ENCODE measurements around the gene NKAIN4.

NKAIN4 gene

GRCh38 chr20:63279931-63280330, 25.7 kb upstream of the NKAIN4 start:
- TF ChIP-seq TAF1 (IDR thresholded peaks at IDR 0.05; ENCODE audit: low read depth) (no peak), TCF12 (IDR thresholded peaks at IDR 0.05; ENCODE audit: low read depth) (no peak), MAX (IDR thresholded peaks at IDR 0.05) (no peak), REST (IDR thresholded peaks at IDR 0.05; ENCODE audit: low read depth) (no peak), USF1 (IDR thresholded peaks at IDR 0.05) (no peak), CREB1 (IDR thresholded peaks at IDR 0.05; ENCODE audit: low read depth) (no peak), EP300 (IDR thresholded peaks at IDR 0.05; ENCODE audit: borderline replicate concordance) (no peak), TEAD4 (IDR thresholded peaks at IDR 0.05) (no peak), YY1 (IDR thresholded peaks at IDR 0.05; ENCODE audit: low read depth) (no peak), ZBTB7A (IDR thresholded peaks at IDR 0.05; ENCODE audit: low read depth) (no peak), EGR1 (IDR thresholded peaks at IDR 0.05) (no peak), FOXM1 (IDR thresholded peaks at IDR 0.05; ENCODE audit: borderline replicate concordance, low read depth) (no peak), RAD21 (IDR thresholded peaks at IDR 0.05; ENCODE audit: low read depth) (no peak), NFIC (IDR thresholded peaks at IDR 0.05) (no peak), CEBPB (IDR thresholded peaks at IDR 0.05) (no peak)

GRCh38 chr20:63278661-63279060, 24.4 kb upstream of the NKAIN4 start:
- TF ChIP-seq FOXM1 (IDR thresholded peaks at IDR 0.05; ENCODE audit: borderline replicate concordance, low read depth) (no peak), YY1 (IDR thresholded peaks at IDR 0.05; ENCODE audit: low read depth) (no peak), TCF12 (IDR thresholded peaks at IDR 0.05; ENCODE audit: low read depth) (no peak), TAF1 (IDR thresholded peaks at IDR 0.05; ENCODE audit: low read depth) (no peak), EGR1 (IDR thresholded peaks at IDR 0.05) (no peak), CREB1 (IDR thresholded peaks at IDR 0.05; ENCODE audit: low read depth) (no peak), EP300 (IDR thresholded peaks at IDR 0.05; ENCODE audit: borderline replicate concordance) (no peak), CEBPB (IDR thresholded peaks at IDR 0.05) (no peak), MAX (IDR thresholded peaks at IDR 0.05) (no peak), ZBTB7A (IDR thresholded peaks at IDR 0.05; ENCODE audit: low read depth) (no peak), RAD21 (IDR thresholded peaks at IDR 0.05; ENCODE audit: low read depth) (no peak), REST (IDR thresholded peaks at IDR 0.05; ENCODE audit: low read depth) (no peak), USF1 (IDR thresholded peaks at IDR 0.05) (no peak)

GRCh38 chr20:63277466-63278272, 23.4 kb upstream of the NKAIN4 start:
- no peak for TF ChIP-seq MAX (IDR thresholded peaks at IDR 0.05)
- TF ChIP-seq FOXM1 (IDR thresholded peaks at IDR 0.05; ENCODE audit: borderline replicate concordance, low read depth), result no peak
- TF ChIP-seq TEAD4 (IDR thresholded peaks at IDR 0.05), result no peak
- no peak for TF ChIP-seq CEBPB (IDR thresholded peaks at IDR 0.05)
- TF ChIP-seq TCF12 (IDR thresholded peaks at IDR 0.05; ENCODE audit: low read depth), result no peak
- no peak for TF ChIP-seq ZBTB7A (IDR thresholded peaks at IDR 0.05; ENCODE audit: low read depth)
- TF ChIP-seq CREB1 (IDR thresholded peaks at IDR 0.05; ENCODE audit: low read depth), result no peak
- TF ChIP-seq TAF1 (IDR thresholded peaks at IDR 0.05; ENCODE audit: low read depth), result no peak
- no peak for TF ChIP-seq NFIC (IDR thresholded peaks at IDR 0.05)
- TF ChIP-seq REST (IDR thresholded peaks at IDR 0.05; ENCODE audit: low read depth), result no peak
- no peak for TF ChIP-seq USF1 (IDR thresholded peaks at IDR 0.05)
